MM.1S (cell line): ENCODE data around the gene CILP2.

Experiments
- DNase-seq: peaks from one replicate; pipeline ENCODE4 v3.0.0-alpha.2; 2015
- H2AFZ ChIP-seq: fragments of 300-600 bp; sonication (generic); 2 replicates; pipeline ENCODE4 v1.6.0; 2016; ENCODE audit warnings: antibody characterized with exemption, low read length
- H3F3A ChIP-seq: fragments of 300-600 bp; sonication (generic); 2 replicates; pipeline ENCODE4 v1.6.1; 2016; ENCODE audit warnings: mild to moderate bottlenecking, antibody characterized with exemption, low read length, moderate library complexity, mixed read lengths; ENCODE audit not compliant: insufficient read depth
- H3K27ac ChIP-seq: fragments of 300-600 bp; sonication (generic); 2 replicates; pipeline ENCODE4 v1.5.1; 2016; ENCODE audit warnings: mild to moderate bottlenecking, low read length
- H3K27me3 ChIP-seq: fragments of 300-600 bp; sonication (generic); replicated peaks from 2 replicates; pipeline ENCODE4 v1.6.0; 2016; ENCODE audit warnings: low read length; ENCODE audit not compliant: insufficient read depth
- H3K36me3 ChIP-seq: fragments of 300-600 bp; sonication (generic); replicated peaks from 2 replicates; pipeline ENCODE4 v1.6.1; 2016; ENCODE audit warnings: mild to moderate bottlenecking, low read length, mixed read lengths; ENCODE audit not compliant: insufficient read depth
- H3K4me1 ChIP-seq: fragments of 300-600 bp; sonication (generic); 2 replicates; pipeline ENCODE4 v1.6.1; 2016; ENCODE audit warnings: low read length, mixed read lengths
- H3K4me2 ChIP-seq: fragments of 300-600 bp; sonication (generic); 2 replicates; pipeline ENCODE4 v1.6.0; 2016; ENCODE audit warnings: low read depth, low read length
- H3K4me3 ChIP-seq: fragments of 300-600 bp; sonication (generic); 2 replicates; pipeline ENCODE4 v1.5.1; 2016; ENCODE audit warnings: low read length, mixed read lengths
- H3K79me2 ChIP-seq: fragments of 300-600 bp; sonication (generic); 2 replicates; pipeline ENCODE4 v1.6.1; 2016; ENCODE audit warnings: mixed run types, low read length, mixed read lengths
- H3K9ac ChIP-seq: fragments of 300-600 bp; sonication (generic); 2 replicates; pipeline ENCODE4 v1.6.1; 2016; ENCODE audit warnings: low read length, mixed read lengths
- H3K9me2 ChIP-seq: fragments of 300-600 bp; sonication (generic); replicated peaks from 2 replicates; pipeline ENCODE4 v1.6.1; 2016; ENCODE audit warnings: mild to moderate bottlenecking, low read length, mixed read lengths; ENCODE audit not compliant: insufficient read depth
- H3K9me3 ChIP-seq: fragments of 300-600 bp; sonication (generic); replicated peaks from 2 replicates; pipeline ENCODE4 v1.6.1; 2016; ENCODE audit warnings: mild to moderate bottlenecking, low read length, mixed read lengths; ENCODE audit not compliant: insufficient read depth
- H4K20me1 ChIP-seq: fragments of 300-600 bp; sonication (generic); 2 replicates; pipeline ENCODE4 v1.6.1; 2016; ENCODE audit warnings: mild to moderate bottlenecking, low read length, moderate library complexity, mixed read lengths; ENCODE audit not compliant: insufficient read depth
- EZH2 ChIP-seq: fragments of 300-600 bp; sonication (generic); optimal IDR thresholded peaks from 2 replicates; pipeline ENCODE3; 2017; ENCODE audit warnings: low read depth, mild to moderate bottlenecking, antibody characterized with exemption, low read length, mixed read lengths
- EZH2phosphoT487 ChIP-seq: fragments of 300-600 bp; sonication (generic); IDR thresholded peaks from 2 replicates; pipeline ENCODE4 v1.6.1; 2018; ENCODE audit warnings: antibody characterized with exemption, low read length
- TF ChIP-seq, protein P1 (sequence below): fragments of 300-600 bp; sonication (generic); IDR thresholded peaks from 2 replicates; pipeline ENCODE4 v1.5.1; 2016; ENCODE audit warnings: antibody characterized with exemption, low read length, mixed read lengths

CILP2 gene

DNA sequence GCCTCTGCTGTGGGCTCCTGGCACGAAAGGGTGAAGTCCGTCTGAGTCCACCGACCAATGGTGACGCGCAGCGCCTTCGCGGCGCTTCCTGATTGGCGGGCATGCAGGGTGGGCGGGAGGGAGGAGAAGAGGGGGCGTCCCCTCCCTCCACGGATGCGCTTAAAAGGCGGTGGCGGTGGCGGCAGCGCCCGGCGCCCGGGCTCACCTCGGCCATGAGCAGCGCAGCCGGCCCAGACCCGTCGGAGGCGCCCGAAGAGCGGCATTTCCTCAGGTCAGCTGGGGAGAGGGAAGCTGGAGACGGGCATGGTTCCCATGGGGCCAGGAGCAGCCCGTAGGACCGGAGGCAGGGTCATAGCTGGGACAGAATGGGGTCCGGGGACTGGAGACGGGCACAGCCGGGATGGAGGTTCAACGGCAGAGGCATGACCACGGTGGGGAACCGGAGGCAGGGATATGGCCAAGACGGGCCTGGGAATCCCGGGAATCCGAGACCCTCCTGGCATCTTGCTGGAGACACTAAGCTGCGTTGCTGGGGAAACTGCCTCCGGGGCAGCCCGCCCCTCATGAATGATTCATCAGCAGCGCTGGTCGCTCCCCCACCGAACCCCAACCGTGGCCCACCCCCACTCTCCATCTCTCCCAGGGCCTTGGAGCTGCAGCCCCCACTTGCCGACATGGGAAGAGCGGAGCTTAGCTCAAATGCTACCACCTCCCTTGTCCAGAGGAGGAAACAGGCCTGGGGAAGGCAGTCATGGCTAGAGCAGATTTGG, 9.2 kb upstream of the CILP2 start, which contains the start of gene YJEFN3:
Gene YJEFN3 (plus strand): TSS at position 191 of the 770 bp plus-strand sequence. CDS start 22 bp downstream, at position 213.
- TF ChIP-seq EZH2phosphoT487, result no peak
- TF ChIP-seq, protein P1, sequence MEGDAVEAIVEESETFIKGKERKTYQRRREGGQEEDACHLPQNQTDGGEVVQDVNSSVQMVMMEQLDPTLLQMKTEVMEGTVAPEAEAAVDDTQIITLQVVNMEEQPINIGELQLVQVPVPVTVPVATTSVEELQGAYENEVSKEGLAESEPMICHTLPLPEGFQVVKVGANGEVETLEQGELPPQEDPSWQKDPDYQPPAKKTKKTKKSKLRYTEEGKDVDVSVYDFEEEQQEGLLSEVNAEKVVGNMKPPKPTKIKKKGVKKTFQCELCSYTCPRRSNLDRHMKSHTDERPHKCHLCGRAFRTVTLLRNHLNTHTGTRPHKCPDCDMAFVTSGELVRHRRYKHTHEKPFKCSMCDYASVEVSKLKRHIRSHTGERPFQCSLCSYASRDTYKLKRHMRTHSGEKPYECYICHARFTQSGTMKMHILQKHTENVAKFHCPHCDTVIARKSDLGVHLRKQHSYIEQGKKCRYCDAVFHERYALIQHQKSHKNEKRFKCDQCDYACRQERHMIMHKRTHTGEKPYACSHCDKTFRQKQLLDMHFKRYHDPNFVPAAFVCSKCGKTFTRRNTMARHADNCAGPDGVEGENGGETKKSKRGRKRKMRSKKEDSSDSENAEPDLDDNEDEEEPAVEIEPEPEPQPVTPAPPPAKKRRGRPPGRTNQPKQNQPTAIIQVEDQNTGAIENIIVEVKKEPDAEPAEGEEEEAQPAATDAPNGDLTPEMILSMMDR, result no peak
- no peak for TF ChIP-seq EZH2

DNA sequence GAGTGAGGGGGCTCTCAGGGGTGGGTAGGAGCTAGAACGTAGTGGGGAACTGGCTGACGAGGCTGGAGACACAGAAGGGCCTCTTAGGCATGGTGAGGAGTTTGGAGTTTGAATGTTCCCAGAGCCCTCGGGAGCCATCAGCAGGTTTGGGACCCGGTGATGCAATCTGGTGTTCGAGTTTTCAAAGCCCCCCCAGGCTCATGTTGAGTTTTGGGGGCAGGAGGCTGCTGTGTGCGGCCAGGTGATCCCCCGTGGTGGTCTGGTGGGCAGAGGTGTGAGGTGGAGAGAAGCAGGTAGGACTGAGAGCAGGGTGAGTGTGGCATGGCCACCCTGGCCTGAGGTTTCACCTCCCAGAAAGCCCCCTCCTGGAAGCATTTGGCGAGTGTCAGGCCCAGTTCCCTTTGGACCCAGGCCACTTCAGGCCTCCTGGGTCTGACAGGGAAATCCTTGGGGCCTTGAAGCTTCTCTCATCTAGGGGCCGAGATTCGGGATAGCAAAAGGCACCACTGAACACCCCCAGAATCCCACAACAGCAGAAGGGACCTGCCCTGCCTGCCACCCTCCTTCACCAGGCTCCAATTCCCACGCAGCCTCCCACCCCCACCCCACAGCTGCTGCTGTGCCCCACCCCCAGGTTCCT, 8.2 kb upstream of the CILP2 start:
- no peaks in the 10 kb centered on the region for H3K9me2 ChIP-seq
- no peaks in the 10 kb centered on the region for H3F3A ChIP-seq
- DNase-seq, result no peak
- H3K4me2 ChIP-seq, result no peak overlapping the region
- H3K9me3 ChIP-seq, result no peaks in the 10 kb centered on the region
- H3K36me3 ChIP-seq, result no peaks in the 10 kb centered on the region
- no peaks in the 10 kb centered on the region for H3K27me3 ChIP-seq
- no peak overlapping the region for H3K9ac ChIP-seq
- no peak overlapping the region for H3K27ac ChIP-seq
- no peaks in the 10 kb centered on the region for H4K20me1 ChIP-seq
- TF ChIP-seq, protein P1, result no peak
- no peak for TF ChIP-seq EZH2
- no peak for TF ChIP-seq EZH2phosphoT487
- H3K4me3 ChIP-seq, result no peak overlapping the region
- no peak overlapping the region for H2AFZ ChIP-seq
- H3K4me1 ChIP-seq, result no peaks in the 10 kb centered on the region
- no peaks in the 10 kb centered on the region for H3K79me2 ChIP-seq

More for the DNA sequence above, 9.2 kb upstream of the CILP2 start, which contains the start of gene YJEFN3:
- Histone ChIP-seq H3K9ac (no peak within 1 kb of the TSS), H3K27ac (no peak within 1 kb of the TSS), H3K9me3 (no peaks in the 10 kb centered on the region), H3K4me1 (no peaks in the 10 kb centered on the region), H3K27me3 (no peaks in the 10 kb centered on the region), H4K20me1 (no peaks in the 10 kb centered on the region), H3K9me2 (no peaks in the 10 kb centered on the region), H3K36me3 (no peaks in the 10 kb centered on the region), H3K4me2 (no peak within 1 kb of the TSS), H3F3A (no peaks in the 10 kb centered on the region), H2AFZ (no peak within 1 kb of the TSS), H3K79me2 (no peaks in the 10 kb centered on the region; the same call in 1 of the 2 replicates), H3K4me3 (no peak within 1 kb of the TSS)
- no peak for DNase-seq

- no peak overlapping the region for H3K9ac ChIP-seq
- H3K79me2 ChIP-seq, result no peaks in the 10 kb centered on the region
- no peak for DNase-seq
- H3K4me1 ChIP-seq, result no peaks in the 10 kb centered on the region
- H3K9me3 ChIP-seq, result no peaks in the 10 kb centered on the region
- no peaks in the 10 kb centered on the region for H3K36me3 ChIP-seq
- no peak overlapping the region for H3K4me3 ChIP-seq
- no peak overlapping the region for H3K4me2 ChIP-seq
- no peaks in the 10 kb centered on the region for H3F3A ChIP-seq
- no peak overlapping the region for H3K27ac ChIP-seq
- TF ChIP-seq, protein P1, result no peak
- TF ChIP-seq EZH2 (no peak), EZH2phosphoT487 (no peak)
- no peaks in the 10 kb centered on the region for H4K20me1 ChIP-seq
- H3K9me2 ChIP-seq, result no peaks in the 10 kb centered on the region
- no peak overlapping the region for H2AFZ ChIP-seq
- H3K27me3 ChIP-seq, result no peaks in the 10 kb centered on the region
Measured at GRCh38 chr19:19530423-19530804, 7.7 kb upstream of the CILP2 start.
